ENCODE data around the gene DDX41.

DNA sequence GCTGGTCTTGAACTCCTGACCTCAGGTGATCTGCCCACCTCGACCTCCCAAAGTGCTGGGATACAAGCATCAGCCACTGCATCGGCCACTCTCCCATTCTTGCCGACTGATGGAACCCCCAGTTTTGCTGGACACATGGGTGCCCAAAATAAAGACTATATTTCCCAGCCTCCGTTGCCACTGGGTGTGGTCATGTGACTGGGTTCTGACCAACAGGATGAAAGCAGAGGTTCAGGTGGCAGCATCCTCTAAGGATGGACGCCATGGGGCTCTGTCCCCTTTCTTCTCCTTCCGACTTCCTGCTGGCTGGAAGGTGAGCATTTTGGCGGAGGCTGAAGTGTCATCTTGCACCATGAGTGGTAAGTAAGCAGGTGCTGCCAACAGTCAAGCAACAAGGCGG is 29.6 kb downstream of the DDX41 start:
- TF ChIP-seq, protein P1, sequence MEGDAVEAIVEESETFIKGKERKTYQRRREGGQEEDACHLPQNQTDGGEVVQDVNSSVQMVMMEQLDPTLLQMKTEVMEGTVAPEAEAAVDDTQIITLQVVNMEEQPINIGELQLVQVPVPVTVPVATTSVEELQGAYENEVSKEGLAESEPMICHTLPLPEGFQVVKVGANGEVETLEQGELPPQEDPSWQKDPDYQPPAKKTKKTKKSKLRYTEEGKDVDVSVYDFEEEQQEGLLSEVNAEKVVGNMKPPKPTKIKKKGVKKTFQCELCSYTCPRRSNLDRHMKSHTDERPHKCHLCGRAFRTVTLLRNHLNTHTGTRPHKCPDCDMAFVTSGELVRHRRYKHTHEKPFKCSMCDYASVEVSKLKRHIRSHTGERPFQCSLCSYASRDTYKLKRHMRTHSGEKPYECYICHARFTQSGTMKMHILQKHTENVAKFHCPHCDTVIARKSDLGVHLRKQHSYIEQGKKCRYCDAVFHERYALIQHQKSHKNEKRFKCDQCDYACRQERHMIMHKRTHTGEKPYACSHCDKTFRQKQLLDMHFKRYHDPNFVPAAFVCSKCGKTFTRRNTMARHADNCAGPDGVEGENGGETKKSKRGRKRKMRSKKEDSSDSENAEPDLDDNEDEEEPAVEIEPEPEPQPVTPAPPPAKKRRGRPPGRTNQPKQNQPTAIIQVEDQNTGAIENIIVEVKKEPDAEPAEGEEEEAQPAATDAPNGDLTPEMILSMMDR (IDR thresholded peaks at IDR 0.05) = no peak
- TF ChIP-seq EP300 (IDR thresholded peaks at IDR 0.05) = no peak
